ENCODE results near the gene ZFAND4.

Gene ZFAND4

GRCh38 chr10:45594276-45595157, 78.1 kb downstream of the ZFAND4 start (continued):
- TF ChIP-seq, protein P1, sequence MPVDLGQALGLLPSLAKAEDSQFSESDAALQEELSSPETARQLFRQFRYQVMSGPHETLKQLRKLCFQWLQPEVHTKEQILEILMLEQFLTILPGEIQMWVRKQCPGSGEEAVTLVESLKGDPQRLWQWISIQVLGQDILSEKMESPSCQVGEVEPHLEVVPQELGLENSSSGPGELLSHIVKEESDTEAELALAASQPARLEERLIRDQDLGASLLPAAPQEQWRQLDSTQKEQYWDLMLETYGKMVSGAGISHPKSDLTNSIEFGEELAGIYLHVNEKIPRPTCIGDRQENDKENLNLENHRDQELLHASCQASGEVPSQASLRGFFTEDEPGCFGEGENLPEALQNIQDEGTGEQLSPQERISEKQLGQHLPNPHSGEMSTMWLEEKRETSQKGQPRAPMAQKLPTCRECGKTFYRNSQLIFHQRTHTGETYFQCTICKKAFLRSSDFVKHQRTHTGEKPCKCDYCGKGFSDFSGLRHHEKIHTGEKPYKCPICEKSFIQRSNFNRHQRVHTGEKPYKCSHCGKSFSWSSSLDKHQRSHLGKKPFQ (tag by site-specific recombination; IDR thresholded peaks at IDR 0.05): peak; percentile 81
- TF ChIP-seq ZNF354C (tag by site-specific recombination; IDR thresholded peaks at IDR 0.05; ENCODE audit: borderline replicate concordance, low read depth) (no peak), WT1 (tag by site-specific recombination; IDR thresholded peaks at IDR 0.05) (peak; percentile 84), ZNF677 (tag by site-specific recombination; IDR thresholded peaks at IDR 0.05) (no peak), ZBTB49 (tag by site-specific recombination; IDR thresholded peaks at IDR 0.05; ENCODE audit: low read depth) (no peak), KLF7 (tag by site-specific recombination; IDR thresholded peaks at IDR 0.05; ENCODE audit: borderline replicate concordance) (peak; percentile 96), ZNF121 (tag by site-specific recombination; IDR thresholded peaks at IDR 0.05) (peak; percentile 67; the same call in 1 of the 2 replicates), ZNF266 (tag by site-specific recombination; IDR thresholded peaks at IDR 0.05; ENCODE audit: low read depth) (no peak), ZNF623 (tag by site-specific recombination; IDR thresholded peaks at IDR 0.05) (no peak), ZNF223 (tag by site-specific recombination; IDR thresholded peaks at IDR 0.05) (no peak), FEZF1 (tag by site-specific recombination; IDR thresholded peaks at IDR 0.05) (peak; percentile 39; the same call in 1 of the 2 replicates), BCL11A (tag by site-specific recombination; IDR thresholded peaks at IDR 0.05; ENCODE audit: low read depth) (no peak), ZBTB7A (tag by site-specific recombination; IDR thresholded peaks at IDR 0.05; ENCODE audit: low read depth) (peak; percentile 83; the same call in 1 of the 2 replicates), PRDM1 (tag by site-specific recombination; IDR thresholded peaks at IDR 0.05) (no peak; the same call in 1 of the 2 replicates), CTCF (tag by site-specific recombination; IDR thresholded peaks at IDR 0.05) (peak; percentile 42; the same call in 1 of the 2 replicates), ZNF114 (tag by site-specific recombination; IDR thresholded peaks at IDR 0.05) (no peak), SALL2 (tag by site-specific recombination; IDR thresholded peaks at IDR 0.05; ENCODE audit: borderline replicate concordance) (no peak), ZNF302 (tag by site-specific recombination; IDR thresholded peaks at IDR 0.05; ENCODE audit: low read depth) (no peak), ZNF791 (tag by site-specific recombination; IDR thresholded peaks at IDR 0.05) (no peak), HOXD13 (CRISPR knock-in tag; IDR thresholded peaks at IDR 0.05; ENCODE audit: borderline replicate concordance) (no peak), SCRT1 (tag by site-specific recombination; IDR thresholded peaks at IDR 0.05; ENCODE audit: borderline replicate concordance) (no peak), SP2 (tag by site-specific recombination; IDR thresholded peaks at IDR 0.05) (peak; percentile 87)
- TF ChIP-seq, protein P2, sequence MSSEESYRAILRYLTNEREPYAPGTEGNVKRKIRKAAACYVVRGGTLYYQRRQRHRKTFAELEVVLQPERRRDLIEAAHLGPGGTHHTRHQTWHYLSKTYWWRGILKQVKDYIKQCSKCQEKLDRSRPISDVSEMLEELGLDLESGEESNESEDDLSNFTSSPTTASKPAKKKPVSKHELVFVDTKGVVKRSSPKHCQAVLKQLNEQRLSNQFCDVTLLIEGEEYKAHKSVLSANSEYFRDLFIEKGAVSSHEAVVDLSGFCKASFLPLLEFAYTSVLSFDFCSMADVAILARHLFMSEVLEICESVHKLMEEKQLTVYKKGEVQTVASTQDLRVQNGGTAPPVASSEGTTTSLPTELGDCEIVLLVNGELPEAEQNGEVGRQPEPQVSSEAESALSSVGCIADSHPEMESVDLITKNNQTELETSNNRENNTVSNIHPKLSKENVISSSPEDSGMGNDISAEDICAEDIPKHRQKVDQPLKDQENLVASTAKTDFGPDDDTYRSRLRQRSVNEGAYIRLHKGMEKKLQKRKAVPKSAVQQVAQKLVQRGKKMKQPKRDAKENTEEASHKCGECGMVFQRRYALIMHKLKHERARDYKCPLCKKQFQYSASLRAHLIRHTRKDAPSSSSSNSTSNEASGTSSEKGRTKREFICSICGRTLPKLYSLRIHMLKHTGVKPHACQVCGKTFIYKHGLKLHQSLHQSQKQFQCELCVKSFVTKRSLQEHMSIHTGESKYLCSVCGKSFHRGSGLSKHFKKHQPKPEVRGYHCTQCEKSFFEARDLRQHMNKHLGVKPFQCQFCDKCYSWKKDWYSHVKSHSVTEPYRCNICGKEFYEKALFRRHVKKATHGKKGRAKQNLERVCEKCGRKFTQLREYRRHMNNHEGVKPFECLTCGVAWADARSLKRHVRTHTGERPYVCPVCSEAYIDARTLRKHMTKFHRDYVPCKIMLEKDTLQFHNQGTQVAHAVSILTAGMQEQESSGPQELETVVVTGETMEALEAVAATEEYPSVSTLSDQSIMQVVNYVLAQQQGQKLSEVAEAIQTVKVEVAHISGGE (tag by site-specific recombination; conservative IDR thresholded peaks at IDR 0.05; ENCODE audit: low read depth): no peak
- TF ChIP-seq, protein P3, sequence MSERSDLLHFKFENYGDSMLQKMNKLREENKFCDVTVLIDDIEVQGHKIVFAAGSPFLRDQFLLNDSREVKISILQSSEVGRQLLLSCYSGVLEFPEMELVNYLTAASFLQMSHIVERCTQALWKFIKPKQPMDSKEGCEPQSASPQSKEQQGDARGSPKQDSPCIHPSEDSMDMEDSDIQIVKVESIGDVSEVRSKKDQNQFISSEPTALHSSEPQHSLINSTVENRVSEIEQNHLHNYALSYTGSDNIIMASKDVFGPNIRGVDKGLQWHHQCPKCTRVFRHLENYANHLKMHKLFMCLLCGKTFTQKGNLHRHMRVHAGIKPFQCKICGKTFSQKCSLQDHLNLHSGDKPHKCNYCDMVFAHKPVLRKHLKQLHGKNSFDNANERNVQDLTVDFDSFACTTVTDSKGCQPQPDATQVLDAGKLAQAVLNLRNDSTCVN (tag by site-specific recombination; optimal IDR thresholded peaks at IDR 0.05): peak; percentile 94
- TF ChIP-seq, protein P4, sequence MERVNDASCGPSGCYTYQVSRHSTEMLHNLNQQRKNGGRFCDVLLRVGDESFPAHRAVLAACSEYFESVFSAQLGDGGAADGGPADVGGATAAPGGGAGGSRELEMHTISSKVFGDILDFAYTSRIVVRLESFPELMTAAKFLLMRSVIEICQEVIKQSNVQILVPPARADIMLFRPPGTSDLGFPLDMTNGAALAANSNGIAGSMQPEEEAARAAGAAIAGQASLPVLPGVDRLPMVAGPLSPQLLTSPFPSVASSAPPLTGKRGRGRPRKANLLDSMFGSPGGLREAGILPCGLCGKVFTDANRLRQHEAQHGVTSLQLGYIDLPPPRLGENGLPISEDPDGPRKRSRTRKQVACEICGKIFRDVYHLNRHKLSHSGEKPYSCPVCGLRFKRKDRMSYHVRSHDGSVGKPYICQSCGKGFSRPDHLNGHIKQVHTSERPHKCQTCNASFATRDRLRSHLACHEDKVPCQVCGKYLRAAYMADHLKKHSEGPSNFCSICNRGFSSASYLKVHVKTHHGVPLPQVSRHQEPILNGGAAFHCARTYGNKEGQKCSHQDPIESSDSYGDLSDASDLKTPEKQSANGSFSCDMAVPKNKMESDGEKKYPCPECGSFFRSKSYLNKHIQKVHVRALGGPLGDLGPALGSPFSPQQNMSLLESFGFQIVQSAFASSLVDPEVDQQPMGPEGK (tag by site-specific recombination; IDR thresholded peaks at IDR 0.05): peak; percentile 93

All from HEK293 (cell line).